Measurements from ENCODE around the gene SEC61B. TPM values are rescaled to one million over a fixed set of nuclear protein-coding genes. Genes with fewer than 3 reads are reported as not detected.

Gene SEC61B
- total and polyA plus RNA-seq, 9 of the 15 experiments (the other 6 are each of a cell fraction or from before 2014, with no cell fraction given), result 57.8 to 262 (median 172) TPM

GRCh38 chr9:99266255-99267023, 44.4 kb downstream of the SEC61B start:
- 6% methylated on average over 17 of the region's 17 CpGs for WGBS (ENCODE audit: insufficient coverage, low coverage, missing lambda C conversion rate)
- peaks cover 4 to 10% of the 10 kb centered on the region in 2 experiments; a peak in 3 of 5 replicates for H3K27me3 ChIP-seq (ENCODE audit: control insufficient read depth in 2 of 2, insufficient read depth in 2 of 2, low read length in 2 of 2)
- no TSS peak for BruUV-seq (replicated peaks)
- no peak overlapping the region for H3K4me3 ChIP-seq
- no peaks in the 10 kb centered on the region for H3K79me2 ChIP-seq (ENCODE audit: control insufficient read depth, insufficient read depth, low read length)
- ATAC-seq (peak; percentile 95), DNase-seq (ENCODE audit: extremely low read depth in 1 of 4, low spot score in 3 of 4) (peak; percentile 61 to 84 (median 73)), FAIRE-seq (peak; percentile 87)
- H3K4me2 ChIP-seq (ENCODE audit: insufficient read depth, low read length), result peak overlapping the region; percentile 55
- intact Hi-C loops (cut with micrococcal nuclease) (loop anchor here (5.0 to 10.0 kb wide), 6 partner anchors 76 to 1328 kb away; partner anchors contain the start of gene NR4A3), in situ Hi-C loops (cut with MboI) (loop anchor here (25.0 kb wide), 1 partner anchor 746 kb away; no protein-coding TSS in a partner anchor)
- H4K20me1 ChIP-seq (replicated peaks; ENCODE audit: control insufficient read depth, insufficient read depth, low read length), result 0 out of 2 replicates have a peak, but pooled peaks cover 3% of the 10 kb centered on the region
- ChIA-PET POLR2A (interaction anchor here (0.5 kb wide), 1 partner anchor 268 kb away, joined by 3 read pairs; no protein-coding TSS in a partner anchor), CTCF (ENCODE audit: low intra/inter-chr PET ratio) (no interaction called here)
- H3K9me3 ChIP-seq (replicated peaks; ENCODE audit: control insufficient read depth, insufficient read depth, low read depth, low read length), result no peaks in the 10 kb centered on the region
- peaks cover 3 to 4% of the 10 kb centered on the region in 2 experiments; a peak in 3 of 5 replicates for H3K4me1 ChIP-seq (replicated peaks in 1 of 2; ENCODE audit: control insufficient read depth in 2 of 2, insufficient read depth in 2 of 2, low read length in 2 of 2)
- H3K36me3 ChIP-seq (ENCODE audit: control insufficient read depth, insufficient read depth, low read length), result no peaks in the 10 kb centered on the region
- no peaks in the 10 kb centered on the region for H3K9me1 ChIP-seq (ENCODE audit: control insufficient read depth, insufficient read depth, low read length)
- no peak overlapping the region for H3K27ac ChIP-seq (ENCODE audit: extremely low read depth, low read depth, low read length)
- H3K9ac ChIP-seq (ENCODE audit: insufficient read depth in 1 of 2, low read depth in 2 of 2, low read length in 2 of 2), result peak overlapping the region in 1 of 2 experiments; percentile 29; a peak in 1 of 4 replicates
- peak overlapping the region; percentile 81 for H2AFZ ChIP-seq (ENCODE audit: low read depth, low read length)
- TF ChIP-seq LCOR (CRISPR knock-in tag; IDR thresholded peaks at IDR 0.05), result peak; percentile 61; the same call in 1 of the 2 replicates
- TF ChIP-seq RAD21 (CRISPR knock-in tag; conservative IDR thresholded peaks at IDR 0.05 in 1 of 2, IDR thresholded peaks at IDR 0.05 in 1 of 2), result peak; percentile 89 to 90
- no peak for TF ChIP-seq GMEB1 (CRISPR knock-in tag; IDR thresholded peaks at IDR 0.05)
- TF ChIP-seq MAFF (IDR thresholded peaks at IDR 0.05; ENCODE audit: low read length), result no peak
- peak; percentile 54 for TF ChIP-seq ATF3 (IDR thresholded peaks at IDR 0.05)
- TF ChIP-seq ATF3 (CRISPR knock-in tag; conservative IDR thresholded peaks at IDR 0.05), result no peak
- peak; percentile 65; the same call in 1 of the 2 replicates for TF ChIP-seq ZKSCAN1 (IDR thresholded peaks at IDR 0.05; ENCODE audit: low read depth, low read length)
- peak; percentile 6 for TF ChIP-seq MEIS2 (IDR thresholded peaks at IDR 0.05; ENCODE audit: partially characterized antibody)
- TF ChIP-seq POLR3A (IDR thresholded peaks at IDR 0.05; ENCODE audit: borderline replicate concordance, extremely low read depth, insufficient read depth, insufficient read length), result no peak
- TF ChIP-seq PRDM10 (IDR thresholded peaks at IDR 0.05; ENCODE audit: partially characterized antibody), result peak; percentile 70
- TF ChIP-seq ZNF184 (CRISPR knock-in tag; IDR thresholded peaks at IDR 0.05), result no peak
- TF ChIP-seq RFX5 (IDR thresholded peaks at IDR 0.05; ENCODE audit: low read depth, low read length), result no peak
- TF ChIP-seq USF1 (CRISPR knock-in tag; IDR thresholded peaks at IDR 0.05), result peak; percentile 64
